Subcutaneous adipose tissue (tissue), 4 donors: ENCODE data around the gene DPP4. TPM values are rescaled to one million over a fixed set of nuclear protein-coding genes. Genes with fewer than 3 reads are reported as not detected.

Experiments
- total RNA-seq, 4 donors: library from RNA; depleted of rRNA; stranded (reverse); fragments of >200 nt; gene quantifications; one replicate each; pipeline ENCODE4 v1.1.0, GENCODE V29; 2016
- TF ChIP-seq, protein P1 (sequence below): fragments of 450-650 bp; IDR thresholded peaks from one replicate; pipeline ENCODE4 v1.5.1; 2016; ENCODE audit warnings: low read depth, mild to moderate bottlenecking, control low read depth, antibody characterized with exemption, moderate library complexity

DPP4 gene
- total RNA-seq, 4 donors from 2014 or later: 11.5 to 17.8 (median 16.3) TPM

DNA sequence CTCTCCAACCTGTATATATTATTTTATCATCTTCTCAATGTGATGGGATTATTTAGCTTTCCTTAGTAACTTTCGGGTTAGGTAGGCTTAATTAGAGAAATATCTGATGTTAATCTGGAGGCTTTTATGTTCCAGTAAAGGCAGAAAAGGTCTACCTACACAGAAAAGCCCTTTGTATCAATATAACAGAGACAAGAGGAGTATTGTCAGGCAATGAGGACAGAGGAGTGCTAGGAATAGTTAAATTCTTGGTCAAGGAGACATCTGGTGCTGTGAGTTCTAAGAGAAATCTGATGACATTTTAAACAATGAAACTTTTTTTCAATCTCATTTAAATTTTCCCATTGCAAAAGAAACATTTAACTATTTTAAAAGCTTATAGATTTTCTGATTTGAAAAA, 36.1 kb downstream of the DPP4 start:
- TF ChIP-seq, protein P1, sequence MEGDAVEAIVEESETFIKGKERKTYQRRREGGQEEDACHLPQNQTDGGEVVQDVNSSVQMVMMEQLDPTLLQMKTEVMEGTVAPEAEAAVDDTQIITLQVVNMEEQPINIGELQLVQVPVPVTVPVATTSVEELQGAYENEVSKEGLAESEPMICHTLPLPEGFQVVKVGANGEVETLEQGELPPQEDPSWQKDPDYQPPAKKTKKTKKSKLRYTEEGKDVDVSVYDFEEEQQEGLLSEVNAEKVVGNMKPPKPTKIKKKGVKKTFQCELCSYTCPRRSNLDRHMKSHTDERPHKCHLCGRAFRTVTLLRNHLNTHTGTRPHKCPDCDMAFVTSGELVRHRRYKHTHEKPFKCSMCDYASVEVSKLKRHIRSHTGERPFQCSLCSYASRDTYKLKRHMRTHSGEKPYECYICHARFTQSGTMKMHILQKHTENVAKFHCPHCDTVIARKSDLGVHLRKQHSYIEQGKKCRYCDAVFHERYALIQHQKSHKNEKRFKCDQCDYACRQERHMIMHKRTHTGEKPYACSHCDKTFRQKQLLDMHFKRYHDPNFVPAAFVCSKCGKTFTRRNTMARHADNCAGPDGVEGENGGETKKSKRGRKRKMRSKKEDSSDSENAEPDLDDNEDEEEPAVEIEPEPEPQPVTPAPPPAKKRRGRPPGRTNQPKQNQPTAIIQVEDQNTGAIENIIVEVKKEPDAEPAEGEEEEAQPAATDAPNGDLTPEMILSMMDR: no peak

DNA sequence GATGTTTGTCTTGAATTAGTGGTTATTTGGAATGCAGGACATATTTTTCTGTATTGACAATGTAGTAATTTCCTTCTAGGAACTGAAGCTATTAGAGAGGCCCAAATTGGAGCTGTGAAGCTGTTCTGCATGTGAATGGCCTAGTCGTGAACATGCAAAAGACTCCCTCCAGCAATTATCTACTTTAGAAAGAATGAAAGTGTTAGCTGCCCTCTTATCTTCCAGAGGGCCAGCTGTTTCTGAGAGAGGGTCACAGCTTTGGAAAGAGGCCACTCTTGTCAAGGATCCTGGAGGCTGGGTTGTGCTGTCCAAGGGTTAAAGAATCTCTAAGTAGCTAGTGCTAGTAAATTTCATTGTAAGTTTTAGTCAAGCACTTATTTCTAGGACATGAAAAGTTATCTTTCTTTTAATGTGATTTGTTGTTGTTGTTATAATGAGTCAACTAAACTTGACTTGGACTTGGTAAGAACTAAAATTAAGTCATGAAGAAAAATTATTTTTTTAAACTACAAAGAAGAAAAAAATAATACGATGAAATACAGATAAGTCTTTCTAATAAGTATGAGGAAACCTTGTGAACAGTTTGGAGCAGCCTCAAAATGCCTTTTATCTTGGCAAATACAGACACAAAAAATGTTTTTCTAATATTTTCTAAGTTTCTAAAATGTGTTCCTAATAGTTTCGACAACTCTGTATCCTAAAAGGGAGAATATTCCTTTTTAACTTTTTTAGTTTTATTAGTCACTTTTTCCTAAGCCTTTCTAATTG, 36.8 kb downstream of the DPP4 start:
- TF ChIP-seq, protein P1: no peak

DNA sequence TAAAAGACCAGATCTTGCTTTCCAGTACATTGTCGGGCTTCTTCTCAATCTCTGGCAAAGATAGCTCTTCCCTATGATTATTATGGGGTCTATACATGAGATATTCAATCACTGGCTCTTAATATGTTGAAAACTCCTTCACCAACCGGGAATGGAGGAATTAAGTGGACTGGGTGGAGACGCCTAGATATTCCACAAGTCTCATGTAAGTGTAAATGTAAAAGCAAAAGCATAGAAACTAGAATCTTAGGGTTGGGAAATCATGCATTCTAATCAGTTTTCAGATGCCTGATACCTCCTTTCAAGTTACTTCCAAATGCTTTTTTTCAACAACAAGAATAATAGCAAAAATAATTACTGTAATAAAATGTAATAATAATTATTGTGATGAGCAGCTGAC, 38.0 kb downstream of the DPP4 start:
- TF ChIP-seq, protein P1: no peak

DNA sequence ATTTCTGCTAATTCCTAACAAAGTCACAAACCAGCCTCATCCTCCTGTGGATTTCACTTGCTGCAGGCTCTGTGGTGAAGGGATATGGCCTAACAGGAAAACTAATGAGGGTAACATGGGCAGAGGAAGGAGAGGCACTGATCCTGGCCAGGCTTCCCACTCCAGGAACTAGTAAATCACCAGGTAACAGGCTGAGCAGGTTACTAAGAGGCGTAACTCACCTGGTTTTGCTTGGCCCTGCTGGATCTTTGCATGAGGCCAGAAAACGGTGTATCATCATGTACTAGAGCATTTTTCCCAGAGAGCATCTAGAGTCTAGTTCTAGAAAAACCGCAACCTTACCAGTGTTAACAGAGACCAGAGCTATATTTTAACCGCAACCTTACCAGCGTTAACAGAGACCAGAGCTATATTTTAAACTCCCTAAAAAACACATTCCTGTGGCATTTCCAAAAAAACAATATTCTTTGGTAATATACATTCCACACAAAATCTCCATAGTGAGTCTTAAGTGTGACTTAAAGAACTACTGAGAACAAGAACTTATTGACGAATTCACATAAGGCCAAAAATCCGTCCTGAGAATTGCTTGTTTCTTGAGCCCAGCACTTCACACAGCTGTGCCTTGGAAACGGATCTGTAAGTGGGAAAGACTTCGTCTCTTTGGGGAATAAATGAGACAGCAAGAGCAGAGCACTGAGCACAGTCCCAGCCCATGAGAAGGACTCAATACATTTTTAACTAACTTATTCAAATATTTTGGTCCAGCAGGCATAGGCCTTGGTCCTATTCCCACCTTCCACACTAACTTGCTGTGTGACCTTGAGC, 43.4 kb downstream of the DPP4 start:
- TF ChIP-seq, protein P1: no peak

DNA sequence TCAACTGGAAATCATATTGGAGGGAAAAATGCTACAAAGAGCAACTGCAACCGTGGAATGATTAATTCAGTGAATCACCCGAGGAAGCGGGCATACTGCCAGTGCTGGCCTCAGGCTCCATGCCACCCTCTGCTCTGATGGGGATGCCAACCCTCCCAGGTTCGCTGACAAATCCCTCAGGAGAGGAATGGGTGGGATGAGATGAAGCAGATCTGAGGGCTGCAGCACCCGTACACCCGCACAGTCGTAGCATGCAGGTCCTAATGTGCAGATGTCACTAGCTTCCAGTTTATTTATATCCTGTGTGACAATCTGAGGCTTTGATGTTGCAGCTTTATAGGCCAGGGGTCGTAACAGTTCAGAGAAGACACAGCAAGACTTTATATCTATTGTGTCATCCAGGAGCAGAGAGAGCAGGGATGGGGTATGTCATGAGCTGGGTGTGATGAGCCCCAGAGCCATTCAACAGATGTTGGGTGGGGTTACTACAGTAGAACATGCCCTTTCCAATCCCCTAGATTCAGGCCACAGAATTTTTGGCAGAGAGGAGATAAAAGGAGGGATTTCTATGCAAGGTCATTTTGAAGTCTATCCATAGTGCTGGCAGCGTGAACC, 44.6 kb downstream of the DPP4 start:
- TF ChIP-seq, protein P1: no peak

DNA sequence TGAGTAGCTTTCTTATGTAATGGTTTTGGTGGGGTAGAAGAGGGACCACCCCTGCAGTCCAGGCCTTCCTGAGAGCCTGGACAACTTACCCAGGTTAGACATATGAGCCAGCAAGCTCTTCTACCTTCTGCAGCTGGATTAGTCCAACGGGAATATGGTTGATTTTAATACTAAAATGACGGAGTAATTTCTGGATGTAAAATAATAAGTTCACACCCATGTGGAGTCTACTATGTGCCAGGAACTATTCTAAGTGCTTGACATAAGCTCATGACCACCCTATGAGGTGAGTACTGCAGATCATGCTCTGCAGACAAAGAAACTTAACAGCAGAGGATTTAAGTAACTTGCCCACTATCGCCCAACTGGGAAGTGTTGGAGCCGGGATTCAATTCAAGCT, 45.5 kb downstream of the DPP4 start:
- TF ChIP-seq, protein P1: no peak
